Fibroblast of lung (primary cell): ENCODE results near the gene QSOX1.

Source experiments
- EZH2 ChIP-seq: IDR thresholded peaks from 2 replicates; pipeline ENCODE4 v1.5.1; 2012; ENCODE audit warnings: low read length, control low read depth, mild to moderate bottlenecking; ENCODE audit errors: missing control alignments
- TF ChIP-seq, protein P1 (sequence below), 2 donors: IDR thresholded peaks in 1 of 2; conservative IDR thresholded peaks in 1 of 2; 1 replicate in 1 of 2; 2 replicates in 1 of 2; pipeline ENCODE4 v1.5.1; 2011 to 2012; ENCODE audit warnings: low read length in 2 of 2, control low read depth in 1 of 2, inconsistent platforms in 1 of 2, low read depth in 1 of 2, mild to moderate bottlenecking in 1 of 2

DNA sequence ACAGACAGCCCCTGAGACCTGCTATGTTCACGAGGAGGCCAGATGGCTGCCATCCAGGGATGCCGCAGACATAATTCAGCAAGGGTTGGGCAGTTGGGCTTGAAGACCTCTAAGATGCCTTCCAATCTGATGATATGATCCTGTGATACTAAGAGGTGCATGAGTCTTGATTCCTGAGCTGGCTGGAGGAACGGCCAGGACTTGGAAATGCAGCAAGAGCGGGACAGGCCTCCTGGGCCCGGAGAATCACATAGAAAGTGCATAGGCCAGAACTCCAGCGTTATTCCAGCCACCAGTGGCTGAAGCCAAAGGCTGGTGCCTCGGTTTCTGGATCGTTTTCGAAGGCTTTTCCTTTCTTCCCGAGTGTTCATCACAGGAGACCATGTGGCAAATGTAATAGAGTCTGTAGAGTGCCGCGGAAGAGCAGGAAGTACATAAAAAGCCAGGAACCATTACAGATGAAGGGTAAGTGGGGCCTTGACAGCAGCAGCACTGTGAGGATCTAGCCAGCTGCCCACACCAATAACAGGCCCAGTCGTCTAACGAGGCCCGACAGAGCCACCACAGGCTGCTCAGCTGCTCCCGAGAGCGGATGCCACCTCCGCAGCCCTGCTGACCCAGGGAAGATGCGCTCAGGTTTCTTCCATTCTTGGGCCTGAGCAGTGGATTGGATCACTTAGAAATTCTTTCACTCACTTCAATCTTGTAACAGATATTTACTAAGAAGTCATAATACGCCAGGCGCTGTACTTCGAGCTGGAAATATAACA is 61.4 kb downstream of the QSOX1 start:
- TF ChIP-seq, protein P1, sequence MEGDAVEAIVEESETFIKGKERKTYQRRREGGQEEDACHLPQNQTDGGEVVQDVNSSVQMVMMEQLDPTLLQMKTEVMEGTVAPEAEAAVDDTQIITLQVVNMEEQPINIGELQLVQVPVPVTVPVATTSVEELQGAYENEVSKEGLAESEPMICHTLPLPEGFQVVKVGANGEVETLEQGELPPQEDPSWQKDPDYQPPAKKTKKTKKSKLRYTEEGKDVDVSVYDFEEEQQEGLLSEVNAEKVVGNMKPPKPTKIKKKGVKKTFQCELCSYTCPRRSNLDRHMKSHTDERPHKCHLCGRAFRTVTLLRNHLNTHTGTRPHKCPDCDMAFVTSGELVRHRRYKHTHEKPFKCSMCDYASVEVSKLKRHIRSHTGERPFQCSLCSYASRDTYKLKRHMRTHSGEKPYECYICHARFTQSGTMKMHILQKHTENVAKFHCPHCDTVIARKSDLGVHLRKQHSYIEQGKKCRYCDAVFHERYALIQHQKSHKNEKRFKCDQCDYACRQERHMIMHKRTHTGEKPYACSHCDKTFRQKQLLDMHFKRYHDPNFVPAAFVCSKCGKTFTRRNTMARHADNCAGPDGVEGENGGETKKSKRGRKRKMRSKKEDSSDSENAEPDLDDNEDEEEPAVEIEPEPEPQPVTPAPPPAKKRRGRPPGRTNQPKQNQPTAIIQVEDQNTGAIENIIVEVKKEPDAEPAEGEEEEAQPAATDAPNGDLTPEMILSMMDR (conservative IDR thresholded peaks at IDR 0.05 in 1 of 2, IDR thresholded peaks at IDR 0.05 in 1 of 2; ENCODE audit: low read depth in 1 of 2, low read length in 2 of 2): no peak
- TF ChIP-seq EZH2: no peak
